OCI-LY3 (cell line): ENCODE measurements around the gene IQCN.

Experiments used
- H2AFZ ChIP-seq: fragments of 200-600, 300-600 bp; shearing (Covaris generic); 2 replicates; pipeline ENCODE4 v1.6.0; 2014; ENCODE audit warnings: antibody characterized with exemption, low read depth, low read length
- H3K27ac ChIP-seq: fragments of 200-600, 300-600 bp; sonication (generic); 2 replicates; pipeline ENCODE4 v1.5.1; 2014; ENCODE audit warnings: mild to moderate bottlenecking, low read length, moderate library complexity, mixed read lengths
- H3K27me3 ChIP-seq: fragments of 200-600, 300-600 bp; sonication (generic); 2 replicates; pipeline ENCODE4 v1.6.1; 2014; ENCODE audit warnings: low read depth, low read length, mixed read lengths
- H3K36me3 ChIP-seq: fragments of 200-600, 300-600 bp; sonication (generic); replicated peaks from 2 replicates; pipeline ENCODE3; 2014; ENCODE audit warnings: low read depth, low read length, mixed read lengths
- H3K4me1 ChIP-seq: fragments of 300-600, 200-600 bp; sonication (generic); 2 replicates; pipeline ENCODE4 v1.6.1; 2014; ENCODE audit warnings: low read length, mixed read lengths
- H3K4me2 ChIP-seq: fragments of 200-600, 300-600 bp; sonication (generic); 2 replicates; pipeline ENCODE4 v1.6.1; 2014; ENCODE audit warnings: low read length, mixed read lengths
- H3K4me3 ChIP-seq: fragments of 300-600, 200-600 bp; sonication (generic); 2 replicates; pipeline ENCODE4 v1.5.1; 2014; ENCODE audit warnings: antibody characterized with exemption, mild to moderate bottlenecking, low read length, moderate library complexity
- H3K79me2 ChIP-seq: fragments of 300-600, 200-600 bp; shearing (Covaris generic); 2 replicates; pipeline ENCODE4 v1.6.1; 2014; ENCODE audit warnings: mild to moderate bottlenecking, low read length, mixed read lengths
- H3K9ac ChIP-seq: fragments of 300-600, 200-600 bp; shearing (Covaris generic); 2 replicates; pipeline ENCODE4 v1.6.0; 2014; ENCODE audit warnings: mild to moderate bottlenecking, low read length, moderate library complexity
- H3K9me3 ChIP-seq: fragments of 200-600, 300-600 bp; shearing (Covaris generic); 2 replicates; pipeline ENCODE4 v1.6.1; 2014; ENCODE audit warnings: low read length, mixed read lengths; ENCODE audit not compliant: insufficient read depth
- H4K20me1 ChIP-seq: fragments of 200-600, 300-600 bp; sonication (generic); 2 replicates; pipeline ENCODE4 v1.6.1; 2016; ENCODE audit warnings: low read length, mixed read lengths; ENCODE audit not compliant: insufficient read depth
- EZH2phosphoT487 ChIP-seq: fragments of 200-600 bp; shearing (Covaris generic); IDR thresholded peaks from 2 replicates; pipeline ENCODE4 v1.6.1; 2018; ENCODE audit warnings: antibody characterized with exemption, mixed run types, low read depth
- TF ChIP-seq, protein P1 (sequence below): fragments of 200-600, 300-600 bp; sonication (generic); IDR thresholded peaks from 2 replicates; pipeline ENCODE4 v1.5.1; 2014; ENCODE audit warnings: antibody characterized with exemption, low read length, low read depth

Gene IQCN

DNA sequence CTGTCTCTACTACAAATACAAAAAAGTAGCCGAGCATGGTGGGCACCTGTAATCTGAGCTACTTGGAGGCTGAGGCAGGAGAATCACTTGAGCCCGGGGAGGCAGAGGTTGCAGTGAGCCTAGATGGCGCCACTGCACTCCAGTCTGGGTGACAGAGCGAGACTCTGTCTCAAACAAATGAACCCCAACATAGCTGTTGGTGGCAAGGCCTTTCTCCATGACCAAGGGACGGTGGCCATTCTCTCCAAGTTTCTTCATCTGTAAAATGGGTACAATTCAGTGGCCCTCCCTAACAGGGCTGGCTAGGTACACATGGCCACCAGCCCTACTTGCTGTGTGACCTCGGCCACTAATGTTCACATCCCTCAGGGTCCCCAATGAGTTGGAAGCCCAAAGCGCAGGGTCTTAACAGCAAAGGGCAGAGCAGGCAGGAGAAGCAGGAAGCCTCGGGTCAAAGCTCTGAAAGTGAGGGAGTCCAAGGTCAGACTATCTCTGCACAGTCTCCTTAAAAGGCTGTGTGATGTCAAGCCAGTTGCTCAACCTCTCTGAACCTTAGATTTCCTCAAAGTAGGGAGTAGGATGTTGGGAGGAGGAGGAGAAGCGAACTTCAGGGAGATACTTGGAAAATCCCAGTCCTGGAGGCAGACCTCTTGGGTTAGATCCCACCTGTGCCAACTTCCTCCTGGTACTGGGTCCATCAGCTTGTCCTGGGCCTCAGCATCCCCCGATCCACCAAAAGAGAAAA is 4.4 kb upstream of the IQCN start:
- Histone ChIP-seq H3K9me3 (no peaks in the 10 kb centered on the region), H3K27me3 (no peaks in the 10 kb centered on the region), H3K4me1 (peaks cover 23% of the 10 kb centered on the region), H4K20me1 (peaks cover 16% of the 10 kb centered on the region), H3K9ac (peak overlapping the region; percentile 91), H3K79me2 (peaks cover 47% of the 10 kb centered on the region), H3K36me3 (peaks cover 20% of the 10 kb centered on the region), H3K27ac (peak overlapping the region; percentile 92), H2AFZ (no peak overlapping the region), H3K4me2 (peak overlapping the region; percentile 69), H3K4me3 (peak overlapping the region; percentile 81)
- TF ChIP-seq EZH2phosphoT487: no peak
- TF ChIP-seq, protein P1, sequence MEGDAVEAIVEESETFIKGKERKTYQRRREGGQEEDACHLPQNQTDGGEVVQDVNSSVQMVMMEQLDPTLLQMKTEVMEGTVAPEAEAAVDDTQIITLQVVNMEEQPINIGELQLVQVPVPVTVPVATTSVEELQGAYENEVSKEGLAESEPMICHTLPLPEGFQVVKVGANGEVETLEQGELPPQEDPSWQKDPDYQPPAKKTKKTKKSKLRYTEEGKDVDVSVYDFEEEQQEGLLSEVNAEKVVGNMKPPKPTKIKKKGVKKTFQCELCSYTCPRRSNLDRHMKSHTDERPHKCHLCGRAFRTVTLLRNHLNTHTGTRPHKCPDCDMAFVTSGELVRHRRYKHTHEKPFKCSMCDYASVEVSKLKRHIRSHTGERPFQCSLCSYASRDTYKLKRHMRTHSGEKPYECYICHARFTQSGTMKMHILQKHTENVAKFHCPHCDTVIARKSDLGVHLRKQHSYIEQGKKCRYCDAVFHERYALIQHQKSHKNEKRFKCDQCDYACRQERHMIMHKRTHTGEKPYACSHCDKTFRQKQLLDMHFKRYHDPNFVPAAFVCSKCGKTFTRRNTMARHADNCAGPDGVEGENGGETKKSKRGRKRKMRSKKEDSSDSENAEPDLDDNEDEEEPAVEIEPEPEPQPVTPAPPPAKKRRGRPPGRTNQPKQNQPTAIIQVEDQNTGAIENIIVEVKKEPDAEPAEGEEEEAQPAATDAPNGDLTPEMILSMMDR: peak; percentile 36; the same call in 1 of the 2 replicates

DNA sequence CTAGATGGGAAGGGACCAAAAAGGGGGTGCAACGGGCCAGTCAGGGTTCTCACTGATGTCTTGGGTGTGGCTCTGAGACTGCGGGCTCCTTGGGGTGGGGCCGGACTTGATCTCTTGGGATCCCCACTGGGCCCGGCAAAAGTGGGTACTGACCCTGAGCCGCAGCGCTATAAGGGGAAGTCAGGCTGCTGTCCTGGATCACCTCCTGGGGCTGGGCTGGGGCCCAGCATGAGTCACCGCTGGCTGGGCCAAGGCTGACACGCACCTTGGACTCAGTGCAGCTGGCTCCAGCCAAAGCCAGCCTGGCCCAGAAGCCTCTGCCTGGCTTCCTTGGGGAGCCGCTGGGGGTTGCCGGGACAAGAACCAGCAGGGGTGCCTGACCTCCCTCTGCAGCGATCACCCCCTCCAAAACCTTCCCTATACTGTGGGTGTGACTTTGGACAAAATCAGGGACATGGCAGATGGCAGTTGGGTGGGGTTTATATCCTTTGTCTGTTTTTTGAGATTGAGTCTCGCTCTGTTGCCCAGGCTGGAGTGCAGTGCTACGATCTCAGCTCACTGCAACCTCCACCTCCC is 617 bp upstream of the IQCN start:
- Histone ChIP-seq H3K4me1 (peaks cover 14% of the 10 kb centered on the region), H3K9ac (no peak overlapping the region), H3K9me3 (no peaks in the 10 kb centered on the region), H3K27ac (no peak overlapping the region), H3K79me2 (peaks cover 25% of the 10 kb centered on the region), H3K36me3 (peaks cover 15% of the 10 kb centered on the region), H4K20me1 (peaks cover 16% of the 10 kb centered on the region), H2AFZ (no peak overlapping the region), H3K4me3 (no peak overlapping the region), H3K4me2 (no peak overlapping the region), H3K27me3 (no peaks in the 10 kb centered on the region)
- TF ChIP-seq EZH2phosphoT487: no peak

DNA sequence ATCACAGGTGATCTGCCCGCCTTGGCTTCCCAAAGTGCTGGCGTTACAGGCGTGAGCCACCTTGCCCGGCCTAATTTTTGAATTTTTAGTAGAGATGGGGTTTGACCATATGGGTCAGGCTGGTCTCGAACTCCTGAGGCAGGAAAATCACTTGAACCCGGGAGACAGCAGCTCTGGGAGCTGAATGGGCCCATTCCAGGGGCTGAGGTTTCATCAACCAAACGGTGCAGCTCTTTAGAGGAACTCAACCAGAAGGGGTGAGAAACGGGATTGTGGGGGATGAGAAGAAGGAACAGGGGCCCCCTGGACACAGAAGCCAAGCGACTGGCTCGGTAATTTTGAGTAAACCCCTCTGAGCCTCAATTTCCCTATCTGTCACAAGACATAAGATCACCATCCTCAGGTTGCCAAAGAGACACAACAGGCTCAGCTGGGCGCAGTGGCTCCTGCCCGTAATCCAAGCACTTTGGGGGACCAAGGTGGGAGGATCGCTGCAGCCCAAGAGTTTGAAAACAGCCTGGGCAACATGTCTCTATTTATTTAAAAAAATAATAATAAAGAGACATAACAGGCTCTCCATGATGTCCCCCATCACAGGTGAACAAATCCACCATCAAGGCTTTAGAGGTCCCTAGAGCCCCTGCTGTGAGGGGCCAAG is 562 bp downstream of the IQCN start:
- Histone ChIP-seq H3K79me2 (peaks cover 13% of the 10 kb centered on the region), H3K4me1 (peaks cover 8% of the 10 kb centered on the region), H3K36me3 (peaks cover 7% of the 10 kb centered on the region), H3K27ac (no peak overlapping the region), H3K9ac (no peak overlapping the region), H3K4me3 (no peak overlapping the region), H3K4me2 (no peak overlapping the region), H4K20me1 (peaks cover 9% of the 10 kb centered on the region), H2AFZ (no peak overlapping the region), H3K27me3 (no peaks in the 10 kb centered on the region), H3K9me3 (no peaks in the 10 kb centered on the region)
- TF ChIP-seq EZH2phosphoT487: no peak
- TF ChIP-seq, protein P1: no peak

DNA sequence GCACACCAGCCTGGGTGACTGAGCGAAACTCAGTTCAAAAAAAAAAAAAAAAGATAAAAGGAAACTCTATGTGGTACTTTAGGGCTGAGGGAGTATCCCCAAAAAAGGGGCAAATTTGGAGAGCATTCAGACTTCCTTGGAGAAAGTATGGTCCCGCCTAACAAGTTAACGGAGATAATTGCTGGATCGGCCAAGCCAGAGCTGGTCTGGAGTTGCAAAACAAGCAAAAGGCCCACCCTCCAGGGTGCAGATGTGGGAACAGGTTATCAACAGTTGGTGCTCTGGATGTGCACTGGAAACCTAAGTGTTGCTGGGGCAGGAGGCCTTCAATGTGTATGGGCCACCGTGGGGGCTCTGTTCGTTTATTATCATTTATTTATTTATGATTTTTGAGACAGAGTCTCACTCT is 2.8 kb downstream of the IQCN start:
- H3K79me2 ChIP-seq: no peaks in the 10 kb centered on the region
- H3K9me3 ChIP-seq: no peaks in the 10 kb centered on the region
- H3K4me2 ChIP-seq: no peak overlapping the region

More for the DNA sequence above, 2.8 kb downstream of the IQCN start:
- H3K36me3 ChIP-seq: no peaks in the 10 kb centered on the region
- no peaks in the 10 kb centered on the region for H3K4me1 ChIP-seq
- no peak overlapping the region for H3K4me3 ChIP-seq
- no peak overlapping the region for H3K27ac ChIP-seq
- no peak overlapping the region for H2AFZ ChIP-seq
- no peaks in the 10 kb centered on the region for H3K27me3 ChIP-seq
- no peaks in the 10 kb centered on the region for H4K20me1 ChIP-seq
- no peak overlapping the region for H3K9ac ChIP-seq
- TF ChIP-seq EZH2phosphoT487: no peak
- TF ChIP-seq, protein P1: no peak
